GM18502 (cell line): ENCODE results near the gene SCN10A.
A peak's percentile ranks its signal among the peaks of the same experiment; 100 is the strongest.

Experiments
- ATAC-seq: cut with Tn5 transposase; IDR thresholded peaks from one replicate; pipeline ENCODE4 v1.9.1; 2021; ENCODE audit warnings: mild to moderate bottlenecking; ENCODE audit not compliant: unreplicated experiment, poor library complexity

The SCN10A gene

GRCh38 chr3:38655708-38656300, 160.2 kb downstream of the SCN10A start:
- no peak for ATAC-seq

- ATAC-seq = no peak
Observed at GRCh38 chr3:38653685-38654537, 162.1 kb downstream of the SCN10A start.

- ATAC-seq = no peak
Observed at GRCh38 chr3:38652934-38653333, 163.1 kb downstream of the SCN10A start.

GRCh38 chr3:38651153-38651789, 164.7 kb downstream of the SCN10A start:
- ATAC-seq = peak; percentile 59

GRCh38 chr3:38650248-38650951, 165.6 kb downstream of the SCN10A start:
- no peak for ATAC-seq

- peak; percentile 63 for ATAC-seq
Observed at GRCh38 chr3:38649500-38650247, 166.3 kb downstream of the SCN10A start, which contains the start of gene SCN5A. TSS of gene SCN5A (minus strand) at chr3:38649687. CDS start at chr3:38633307, 16,380 bp downstream.

- ATAC-seq = peak; percentile 26
Observed at GRCh38 chr3:38648659-38649499, 167.1 kb downstream of the SCN10A start.

GRCh38 chr3:38648024-38648658, 167.9 kb downstream of the SCN10A start:
- ATAC-seq = no peak

- no peak for ATAC-seq
Observed at GRCh38 chr3:38647217-38647970, 168.6 kb downstream of the SCN10A start.
